Stimulated activated CD4-positive, alpha-beta T cell treated with anti-CD3 and anti-CD28 coated beads, Interleukin-2, amount 100 ng/mL, for 48 hours (primary cell): ENCODE results near the gene ANO6.

Experiments used
- DNase-seq, 2 donors: peaks; one replicate each; pipeline ENCODE4 v3.0.0-alpha.2; 2020

The ANO6 gene

GRCh38 chr12:45416126-45416525, 200.2 kb downstream of the ANO6 start:
- no peak for DNase-seq

GRCh38 chr12:45418520-45418919, 202.6 kb downstream of the ANO6 start:
- no peak for DNase-seq

DNA sequence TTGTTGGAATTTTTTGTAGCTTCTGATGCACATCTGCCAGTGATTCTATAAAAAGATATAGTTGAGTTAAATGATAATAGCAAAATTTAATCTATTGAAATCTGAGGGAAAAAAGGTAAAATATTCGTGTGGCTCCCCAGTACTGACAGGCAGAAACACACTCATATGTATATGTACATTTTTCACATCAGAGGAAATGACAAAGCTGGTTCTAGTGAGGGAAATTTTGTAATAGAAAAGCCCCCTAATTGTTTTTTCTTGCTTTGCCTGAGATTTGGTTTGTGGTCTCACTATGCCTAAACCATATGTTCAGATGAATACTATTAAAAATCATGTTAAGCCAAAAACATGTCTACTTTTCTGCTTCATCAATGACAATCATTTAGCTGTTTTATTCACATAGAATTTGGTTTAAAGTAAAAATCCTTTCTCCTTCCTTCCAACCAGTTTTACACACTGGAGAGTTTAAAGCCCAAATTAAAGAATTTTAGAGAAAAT, 203.5 kb downstream of the ANO6 start:
- no peak for DNase-seq

- no peak for DNase-seq
These were observed 205.8 kb downstream of the ANO6 start for GRCh38 chr12:45421736-45422135.

- no peak for DNase-seq
These were observed 208.0 kb downstream of the ANO6 start for GRCh38 chr12:45423931-45424330.

DNA sequence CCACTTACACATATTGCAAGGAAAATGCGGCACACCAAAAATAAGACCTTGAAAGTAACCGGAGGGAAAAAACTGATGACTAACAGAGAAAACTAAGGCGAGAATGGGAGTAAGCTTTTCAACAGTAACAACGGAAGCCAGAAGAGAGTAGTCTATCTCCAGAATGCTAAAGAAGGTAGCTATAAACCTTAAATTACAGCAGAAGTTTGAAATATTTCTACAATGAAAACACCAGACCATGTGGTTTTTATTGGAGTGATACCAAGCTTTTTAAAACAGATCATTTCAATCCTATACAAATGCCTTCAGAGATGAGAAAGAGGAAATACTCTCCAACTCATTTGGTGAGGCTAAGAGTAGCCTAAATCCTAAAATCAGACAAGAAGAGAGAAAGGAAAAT, 209.5 kb downstream of the ANO6 start:
- DNase-seq = no peak

DNA sequence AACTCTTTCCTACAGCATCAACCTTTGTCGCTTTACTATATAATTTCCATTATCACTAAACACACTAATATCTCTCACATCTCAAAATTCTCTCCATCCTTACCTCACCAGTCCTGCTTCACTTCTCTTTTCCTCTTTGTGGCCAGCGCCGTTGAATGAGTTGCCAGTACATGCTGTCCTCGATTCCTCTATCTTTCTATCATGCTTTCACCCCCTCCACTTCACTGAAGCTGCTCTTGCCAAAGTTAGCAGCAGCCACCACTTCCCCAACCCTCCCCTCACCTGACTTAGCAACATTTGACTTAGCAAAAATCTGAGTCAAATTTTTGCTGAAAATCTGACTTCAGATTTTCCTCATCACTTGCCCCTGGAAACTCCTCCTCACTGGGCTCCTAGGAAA, 210.4 kb downstream of the ANO6 start:
- DNase-seq = no peak

- no peak for DNase-seq
These were observed 211.1 kb downstream of the ANO6 start for GRCh38 chr12:45427042-45427441.

DNA sequence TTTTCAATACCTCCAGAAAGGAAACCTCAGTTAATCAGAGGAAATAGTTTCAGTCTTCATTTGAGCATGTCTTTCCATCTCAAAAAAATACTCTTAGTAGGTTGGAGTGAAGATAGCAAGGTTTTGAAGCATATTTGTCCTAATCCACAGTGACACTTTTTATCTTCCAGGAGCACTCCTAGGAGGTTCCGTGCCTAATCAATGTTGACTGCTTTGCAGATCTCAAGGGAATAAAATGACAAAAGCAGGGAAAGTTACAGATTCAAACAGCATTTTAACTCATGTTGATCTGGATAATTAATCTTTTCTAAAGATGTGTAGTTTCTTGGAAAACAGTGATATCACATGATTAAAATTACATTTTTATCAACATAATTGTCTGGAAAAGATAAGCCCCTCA, 213.9 kb downstream of the ANO6 start:
- DNase-seq = no peak

DNA sequence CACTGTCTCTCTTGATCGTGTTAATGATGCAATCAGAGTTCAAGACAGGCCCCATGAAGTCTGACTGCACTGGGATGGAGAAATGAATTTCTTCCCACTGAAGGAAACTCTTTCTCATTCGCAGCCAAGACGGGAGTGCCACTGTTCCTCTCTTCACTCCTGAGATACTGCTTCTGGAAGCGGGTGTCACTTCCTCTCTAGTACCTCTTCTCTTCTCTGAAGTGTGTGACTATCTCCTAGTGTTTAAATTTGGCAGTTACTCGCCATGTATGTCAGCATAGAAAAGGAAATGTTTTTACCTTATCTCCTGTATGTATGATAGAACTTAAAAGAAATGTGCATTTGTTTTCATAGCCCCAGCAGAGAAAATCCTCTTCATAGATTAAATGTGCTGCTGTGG, 215.2 kb downstream of the ANO6 start:
- no peak for DNase-seq

DNA sequence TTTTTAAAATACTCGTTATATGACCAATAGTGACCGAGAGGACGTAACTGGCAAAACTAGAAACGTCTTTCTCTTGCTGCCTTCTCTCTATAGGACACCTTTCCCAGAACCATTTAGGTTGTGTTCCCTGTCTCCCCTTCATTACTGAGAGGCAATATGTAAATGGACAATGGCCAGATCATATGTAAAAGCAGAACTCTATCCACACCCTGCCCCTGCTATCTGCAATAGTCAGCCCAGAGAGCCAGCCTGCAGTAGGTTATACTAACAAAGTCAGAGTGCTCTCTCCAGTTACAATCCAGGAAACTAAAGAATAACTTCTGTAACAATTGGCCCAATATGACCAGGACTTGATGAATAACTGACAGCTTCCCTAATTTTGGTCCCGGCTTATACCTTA, 216.8 kb downstream of the ANO6 start:
- no peak for DNase-seq

- no peak for DNase-seq
These were observed 217.6 kb downstream of the ANO6 start for GRCh38 chr12:45433441-45433868.

DNA sequence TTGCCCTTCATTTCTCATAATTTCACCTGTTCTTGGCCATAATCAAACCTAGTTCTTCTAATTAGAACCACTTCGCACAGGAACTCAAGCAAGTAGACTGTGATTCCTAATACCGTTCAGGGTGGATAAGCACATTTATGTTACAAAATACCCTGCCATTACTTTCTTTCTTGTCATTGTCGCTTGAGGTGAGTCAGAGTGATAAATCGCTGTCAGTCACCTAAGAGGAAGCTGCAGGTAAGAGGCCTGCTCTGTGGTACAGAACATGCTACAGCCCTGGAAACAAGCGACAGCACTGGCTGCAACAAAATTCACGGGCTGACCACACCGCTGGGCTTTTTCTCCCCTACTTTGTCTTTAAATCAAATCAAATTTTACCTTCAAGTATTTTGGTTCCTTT, 218.2 kb downstream of the ANO6 start:
- no peak for DNase-seq

GRCh38 chr12:45435945-45436710, 220.2 kb downstream of the ANO6 start:
- no peak for DNase-seq

DNA sequence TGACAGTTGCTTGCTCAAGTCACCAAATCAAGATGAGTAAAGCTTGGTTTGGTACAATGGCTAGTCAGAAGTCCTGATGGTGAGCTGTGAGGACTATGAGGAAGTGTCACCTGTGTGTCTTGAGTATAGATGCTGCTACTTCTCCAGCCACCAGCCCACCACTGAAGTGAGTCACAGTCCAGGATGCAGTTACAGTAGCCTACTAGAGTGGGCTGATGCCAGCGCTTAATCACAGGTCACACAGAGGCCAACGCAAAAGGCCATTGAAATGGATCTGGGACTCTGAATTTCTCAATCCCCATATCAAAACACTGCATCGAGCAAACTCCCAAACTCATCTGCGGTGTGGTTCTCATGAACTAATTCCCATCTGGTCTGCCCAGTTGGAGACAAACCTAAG, 223.1 kb downstream of the ANO6 start:
- DNase-seq = no peak

DNA sequence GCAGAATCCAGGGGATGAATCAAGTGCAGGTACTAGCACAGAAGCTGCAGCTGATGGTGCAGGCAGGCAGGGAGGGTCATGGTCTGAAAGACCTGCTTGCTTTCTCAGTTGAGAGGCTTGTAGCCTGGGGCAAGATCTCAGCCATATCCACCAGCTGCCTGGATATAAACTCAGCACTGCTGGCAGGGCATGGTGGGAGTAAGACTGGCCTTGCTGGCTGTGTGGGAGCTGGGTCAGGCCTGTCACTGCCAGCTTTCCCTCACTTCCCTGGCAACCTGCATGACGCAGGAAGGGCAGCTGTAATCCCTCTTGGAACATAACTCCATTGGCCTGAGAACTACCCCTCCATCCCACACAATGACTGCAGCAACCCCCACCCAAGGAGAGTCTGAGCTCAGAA, 230.1 kb downstream of the ANO6 start:
- DNase-seq = no peak

GRCh38 chr12:45458238-45458637, 242.3 kb downstream of the ANO6 start:
- no peak for DNase-seq

- DNase-seq = no peak
These were observed 243.2 kb downstream of the ANO6 start for GRCh38 chr12:45458854-45459807.

GRCh38 chr12:45462506-45462905, 246.6 kb downstream of the ANO6 start:
- DNase-seq = no peak

DNA sequence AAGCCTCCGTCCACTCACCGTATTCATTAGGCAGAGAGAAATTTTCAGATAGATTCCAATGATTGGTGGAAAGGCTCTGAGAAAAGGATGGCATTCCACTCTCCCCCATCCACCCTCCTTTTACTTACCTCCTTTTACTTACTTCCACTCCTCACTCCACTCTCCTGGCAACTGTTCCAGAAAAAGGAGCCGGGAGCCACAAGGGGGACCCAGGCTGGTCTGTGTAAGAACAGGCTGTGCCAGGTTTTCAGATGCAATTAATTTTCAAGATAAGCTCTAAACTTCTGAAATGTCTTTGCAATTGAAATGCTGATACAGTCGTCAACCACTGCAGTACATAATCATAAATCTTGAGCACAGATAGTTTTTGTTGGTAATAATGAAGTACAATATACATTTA, 248.8 kb downstream of the ANO6 start:
- DNase-seq = no peak

DNA sequence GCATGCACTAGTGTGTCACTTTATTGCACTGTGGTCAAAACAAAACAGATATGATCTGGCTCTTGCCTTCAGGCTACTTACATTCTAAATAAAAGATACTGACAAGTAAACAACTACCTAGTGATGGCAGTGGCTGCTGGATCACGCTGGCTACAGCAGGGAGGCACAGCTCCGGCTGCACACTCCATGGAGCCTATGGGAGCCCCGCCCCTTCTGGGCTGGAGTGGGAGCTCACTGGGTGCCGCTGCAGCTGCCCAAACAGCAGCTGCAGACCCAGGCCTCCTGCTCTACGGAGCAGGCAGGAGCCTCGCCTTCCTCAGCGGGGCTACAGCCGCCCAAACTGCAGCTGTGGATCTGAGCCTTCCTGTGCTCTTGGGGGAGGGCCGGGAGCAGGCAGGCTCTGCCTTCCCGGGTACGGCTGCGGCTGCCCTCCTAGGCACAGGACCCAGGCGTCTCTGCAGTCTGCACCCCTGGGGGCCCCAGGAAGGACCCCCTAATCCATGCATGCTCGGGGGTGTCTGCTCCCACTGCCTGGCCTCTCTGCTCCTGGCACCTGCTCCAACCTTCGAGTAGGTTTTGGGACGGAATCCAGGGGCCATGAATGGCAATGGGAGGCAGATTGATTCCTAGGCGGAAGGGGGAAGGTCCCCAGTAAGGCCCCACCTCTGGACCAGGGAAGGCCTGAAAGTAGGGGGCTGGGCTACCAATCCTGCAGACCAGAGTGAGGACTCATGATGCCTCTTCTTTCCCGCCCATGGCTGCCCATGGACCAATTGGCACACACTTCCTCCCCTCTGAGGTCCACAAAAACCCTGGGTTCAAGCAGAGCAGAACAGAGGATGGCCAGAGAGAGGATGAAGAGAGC, 253.1 kb downstream of the ANO6 start:
- DNase-seq = no peak

- no peak for DNase-seq
These were observed 254.0 kb downstream of the ANO6 start for GRCh38 chr12:45469902-45470301.

- no peak for DNase-seq
These were observed 257.7 kb downstream of the ANO6 start for GRCh38 chr12:45473636-45474035.
